ENCODE results near the gene DACT3.

Gene DACT3

GRCh38 chr19:46611776-46612175, 49.2 kb downstream of the DACT3 start:
- H3K36me3 ChIP-seq: peaks cover 42% of the 10 kb centered on the region
- no peak overlapping the region for H3K27ac ChIP-seq
- H3K4me3 ChIP-seq (ENCODE audit: low read depth in 1 of 2, low read length in 1 of 2): no peak overlapping the region
- H3K4me1 ChIP-seq (ENCODE audit: control insufficient read depth in 1 of 2, insufficient read depth in 1 of 2, low read depth in 1 of 2, low read length in 1 of 2): no peaks in the 10 kb centered on the region
- no peaks in the 10 kb centered on the region for H3K9me3 ChIP-seq
- H3K27me3 ChIP-seq: peaks cover 25% of the 10 kb centered on the region
- TF ChIP-seq CTCF (IDR thresholded peaks at IDR 0.05): no peak

- Histone ChIP-seq H3K4me1 (ENCODE audit: control insufficient read depth in 1 of 2, insufficient read depth in 1 of 2, low read depth in 1 of 2, low read length in 1 of 2) (no peaks in the 10 kb centered on the region), H3K9me3 (no peaks in the 10 kb centered on the region), H3K36me3 (peaks cover 49% of the 10 kb centered on the region), H3K27ac (no peak overlapping the region), H3K4me3 (ENCODE audit: low read depth in 1 of 2, low read length in 1 of 2) (no peak overlapping the region), H3K27me3 (peaks cover 19% of the 10 kb centered on the region)
- no peak for TF ChIP-seq CTCF (IDR thresholded peaks at IDR 0.05)
Measured at GRCh38 chr19:46610851-46611770, 49.9 kb downstream of the DACT3 start.

- no peak for TF ChIP-seq CTCF (IDR thresholded peaks at IDR 0.05)
- Histone ChIP-seq H3K27me3 (peaks cover 13% of the 10 kb centered on the region), H3K36me3 (peaks cover 56% of the 10 kb centered on the region), H3K4me3 (ENCODE audit: low read depth in 1 of 2, low read length in 1 of 2) (no peak overlapping the region), H3K27ac (no peak overlapping the region), H3K4me1 (ENCODE audit: control insufficient read depth in 1 of 2, insufficient read depth in 1 of 2, low read depth in 1 of 2, low read length in 1 of 2) (peaks cover 0 to 4% of the 10 kb centered on the region in 2 experiments), H3K9me3 (no peaks in the 10 kb centered on the region)
Measured at GRCh38 chr19:46610413-46610775, 50.6 kb downstream of the DACT3 start.

- peaks cover 0 to 4% of the 10 kb centered on the region in 2 experiments for H3K4me1 ChIP-seq (ENCODE audit: control insufficient read depth in 1 of 2, insufficient read depth in 1 of 2, low read depth in 1 of 2, low read length in 1 of 2)
- peaks cover 13% of the 10 kb centered on the region for H3K27me3 ChIP-seq
- no peak for TF ChIP-seq CTCF (IDR thresholded peaks at IDR 0.05)
- H3K27ac ChIP-seq: no peak overlapping the region
- no peak overlapping the region for H3K4me3 ChIP-seq (ENCODE audit: low read depth in 1 of 2, low read length in 1 of 2)
- H3K9me3 ChIP-seq: no peaks in the 10 kb centered on the region
- H3K36me3 ChIP-seq: peaks cover 62% of the 10 kb centered on the region
Measured at GRCh38 chr19:46609511-46610412, 51.2 kb downstream of the DACT3 start.

GRCh38 chr19:46608581-46609345, 52.2 kb downstream of the DACT3 start:
- Histone ChIP-seq H3K4me1 (ENCODE audit: control insufficient read depth in 1 of 2, insufficient read depth in 1 of 2, low read depth in 1 of 2, low read length in 1 of 2) (peaks cover 4% of the 10 kb centered on the region in 2 experiments), H3K27me3 (peaks cover 13% of the 10 kb centered on the region), H3K4me3 (ENCODE audit: low read depth in 1 of 2, low read length in 1 of 2) (no peak overlapping the region), H3K36me3 (peaks cover 62% of the 10 kb centered on the region), H3K9me3 (no peaks in the 10 kb centered on the region), H3K27ac (no peak overlapping the region)
- no peak for TF ChIP-seq CTCF (IDR thresholded peaks at IDR 0.05)

All from neutrophil (primary cell).